Esophagus squamous epithelium (tissue), 5 donors: ENCODE measurements around the gene PIK3C2G. TPM values are rescaled to one million over a fixed set of nuclear protein-coding genes. Genes with fewer than 3 reads are reported as not detected.

Source experiments
- DNase-seq: peaks from one replicate; lab custom pipeline; 2025; lab: John Stamatoyannopoulos, UW
- H3K27ac ChIP-seq, 4 donors: fragments of 200-600 bp; sonication (generic); one replicate each; pipeline ENCODE4 v1.5.1; 2016 to 2019; ENCODE audit warnings: mild to moderate bottlenecking in 1 of 4
- H3K27me3 ChIP-seq, 4 donors: fragments of 200-600 bp; sonication (generic); 1 replicate in 3 of 4; 2 replicates in 1 of 4; pipeline versions ENCODE4 v1.5.1 to v1.6.0; 2017 to 2021; ENCODE audit warnings: antibody characterized with exemption in 1 of 4
- H3K36me3 ChIP-seq, 3 donors: fragments of 200-600 bp; sonication (generic); one replicate each; pipeline ENCODE4 v1.5.1; 2016 to 2019
- H3K4me1 ChIP-seq, 3 donors: fragments of 200-600 bp; sonication (generic); one replicate each; pipeline ENCODE4 v1.5.1; 2017 to 2019
- H3K4me3 ChIP-seq, 4 donors: fragments of 200-600 bp; sonication (generic); 1 replicate in 3 of 4; 2 replicates in 1 of 4; pipeline ENCODE4 v1.5.1; 2016 to 2019; ENCODE audit warnings: mild to moderate bottlenecking in 2 of 4, moderate library complexity in 1 of 4
- H3K9me3 ChIP-seq, 3 donors: fragments of 200-600 bp; sonication (generic); one replicate each; pipeline ENCODE4 v1.5.1; 2016 to 2019
- POLR2A ChIP-seq, 4 donors: fragments of 450-650 bp; IDR thresholded peaks; one replicate each; pipeline ENCODE4 v1.6.1; 2017; ENCODE audit warnings: antibody characterized with exemption in 4 of 4, mild to moderate bottlenecking in 4 of 4, moderate library complexity in 3 of 4
- WGBS, 2 donors: methylation state at CpG; one replicate each; pipeline ENCODE4 v1.1.5; 2018; 5-methylcytosine and 5-hydroxymethylcytosine counted together
- intact Hi-C: fragments of 100-400 bp; cut with DNase I; formaldehyde crosslinking; loops from one replicate; pipeline ENCODE4 v1.15.0; 2022
- total RNA-seq, 4 donors: library from RNA; depleted of rRNA; stranded (reverse); fragments of >200 nt; gene quantifications; one replicate each; pipeline ENCODE4 v1.1.0, GENCODE V29; 2016
- TF ChIP-seq, protein P1 (sequence below), 6 experiments: fragments of 450-650 bp in 4 of 6; fragments of 200-600 bp in 2 of 6; sonication (generic) in 2 of 6; IDR thresholded peaks; one replicate each; pipeline ENCODE4 v1.5.1; 2016 to 2019; ENCODE audit warnings: antibody characterized with exemption in 6 of 6, mild to moderate bottlenecking in 4 of 6, moderate library complexity in 4 of 6
- donor health status: DM: yes; HTN: yes; CAD: no.

PIK3C2G gene
- total RNA-seq, 4 donors from 2014 or later, result 3.5 to 12.6 (median 7.2) TPM

DNA sequence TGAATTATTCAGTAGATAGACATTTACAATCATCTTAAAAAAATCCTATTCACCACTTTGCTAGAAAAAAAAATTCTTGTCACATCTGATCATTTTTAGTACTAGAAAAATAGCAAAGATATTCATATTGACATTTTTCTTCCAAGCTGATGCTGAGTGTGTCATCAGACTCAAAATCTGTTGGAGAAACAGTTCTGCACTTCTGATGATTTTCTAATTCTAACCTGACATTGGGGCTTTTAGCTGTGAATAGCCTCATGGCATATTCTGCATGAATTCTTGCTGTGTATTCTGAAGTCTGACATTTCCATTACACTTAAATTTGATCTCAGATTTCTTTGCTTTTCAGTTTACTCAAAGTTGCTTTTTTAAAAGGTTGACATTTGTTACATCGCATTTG is 150.1 kb downstream of the PIK3C2G start:
- Histone ChIP-seq H3K36me3 (no peaks in the 10 kb centered on the region), H3K4me1 (peaks cover 0 to 4% (median 0%) of the 10 kb centered on the region in 3 donors), H3K4me3 (no peak overlapping the region), H3K27ac (no peak overlapping the region), H3K27me3 (no peaks in the 10 kb centered on the region), H3K9me3 (peaks cover 0 to 5% (median 0%) of the 10 kb centered on the region in 3 donors)
- DNase-seq, result no peak
- TF ChIP-seq, protein P1, sequence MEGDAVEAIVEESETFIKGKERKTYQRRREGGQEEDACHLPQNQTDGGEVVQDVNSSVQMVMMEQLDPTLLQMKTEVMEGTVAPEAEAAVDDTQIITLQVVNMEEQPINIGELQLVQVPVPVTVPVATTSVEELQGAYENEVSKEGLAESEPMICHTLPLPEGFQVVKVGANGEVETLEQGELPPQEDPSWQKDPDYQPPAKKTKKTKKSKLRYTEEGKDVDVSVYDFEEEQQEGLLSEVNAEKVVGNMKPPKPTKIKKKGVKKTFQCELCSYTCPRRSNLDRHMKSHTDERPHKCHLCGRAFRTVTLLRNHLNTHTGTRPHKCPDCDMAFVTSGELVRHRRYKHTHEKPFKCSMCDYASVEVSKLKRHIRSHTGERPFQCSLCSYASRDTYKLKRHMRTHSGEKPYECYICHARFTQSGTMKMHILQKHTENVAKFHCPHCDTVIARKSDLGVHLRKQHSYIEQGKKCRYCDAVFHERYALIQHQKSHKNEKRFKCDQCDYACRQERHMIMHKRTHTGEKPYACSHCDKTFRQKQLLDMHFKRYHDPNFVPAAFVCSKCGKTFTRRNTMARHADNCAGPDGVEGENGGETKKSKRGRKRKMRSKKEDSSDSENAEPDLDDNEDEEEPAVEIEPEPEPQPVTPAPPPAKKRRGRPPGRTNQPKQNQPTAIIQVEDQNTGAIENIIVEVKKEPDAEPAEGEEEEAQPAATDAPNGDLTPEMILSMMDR (IDR thresholded peaks at IDR 0.05), result no peak
- no peak for TF ChIP-seq POLR2A (IDR thresholded peaks at IDR 0.05)
- WGBS, 2 donors, result 36 to 61% methylated on average over 1 of the region's 1 CpG
- intact Hi-C loops, result no loop called here

GRCh38 chr12:18414671-18415070 is 153.4 kb downstream of the PIK3C2G start:
- no peak overlapping the region for H3K4me3 ChIP-seq
- DNase-seq, result no peak
- H3K4me1 ChIP-seq, result no peaks in the 10 kb centered on the region
- no peaks in the 10 kb centered on the region for H3K9me3 ChIP-seq
- intact Hi-C loops, result no loop called here
- H3K36me3 ChIP-seq, result no peaks in the 10 kb centered on the region
- TF ChIP-seq, protein P1 (IDR thresholded peaks at IDR 0.05), result no peak
- no peak for TF ChIP-seq POLR2A (IDR thresholded peaks at IDR 0.05)
- 41 to 62% methylated on average over 2 of the region's 2 CpGs for WGBS, 2 donors
- H3K27me3 ChIP-seq, result no peaks in the 10 kb centered on the region
- H3K27ac ChIP-seq, result no peak overlapping the region

DNA sequence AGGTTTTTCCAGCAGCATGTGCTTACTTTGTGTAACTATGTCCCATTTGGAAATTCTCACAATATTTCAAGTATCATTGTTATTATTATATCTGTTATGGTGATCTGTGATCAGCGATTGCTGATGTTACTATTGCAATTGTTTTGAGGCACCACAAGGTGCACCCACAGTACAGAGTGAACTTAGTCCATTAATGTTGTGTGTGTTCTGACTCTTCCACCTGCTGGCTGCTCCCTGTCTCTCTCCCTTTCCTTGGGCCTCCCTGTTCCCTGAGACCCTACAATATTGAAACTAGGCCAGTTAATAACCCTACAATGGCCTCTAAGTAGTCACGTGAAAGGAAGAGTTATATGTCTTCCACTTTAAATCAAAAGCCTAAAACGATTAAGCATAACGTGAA is 153.9 kb downstream of the PIK3C2G start:
- DNase-seq, result no peak
- no peak for TF ChIP-seq POLR2A (IDR thresholded peaks at IDR 0.05)
- TF ChIP-seq, protein P1 (IDR thresholded peaks at IDR 0.05), result no peak
- Histone ChIP-seq H3K36me3 (no peaks in the 10 kb centered on the region), H3K4me1 (no peaks in the 10 kb centered on the region), H3K27me3 (no peaks in the 10 kb centered on the region), H3K9me3 (no peaks in the 10 kb centered on the region), H3K27ac (no peak overlapping the region), H3K4me3 (no peak overlapping the region)
- intact Hi-C loops, result no loop called here
- 82 to 85% methylated on average over 4 of the region's 4 CpGs for WGBS, 2 donors

- intact Hi-C loops, result no loop called here
- DNase-seq, result no peak
- 73 to 82% methylated on average over 2 of the region's 2 CpGs for WGBS, 2 donors
- TF ChIP-seq, protein P1 (IDR thresholded peaks at IDR 0.05), result no peak
- TF ChIP-seq POLR2A (IDR thresholded peaks at IDR 0.05), result no peak
- no peak overlapping the region for H3K4me3 ChIP-seq
- H3K27ac ChIP-seq, result no peak overlapping the region
- no peaks in the 10 kb centered on the region for H3K36me3 ChIP-seq
- H3K9me3 ChIP-seq, result no peaks in the 10 kb centered on the region
- no peaks in the 10 kb centered on the region for H3K27me3 ChIP-seq
- H3K4me1 ChIP-seq, result no peaks in the 10 kb centered on the region
Measured at GRCh38 chr12:18416412-18416811, 155.1 kb downstream of the PIK3C2G start.

- DNase-seq, result no peak
- Histone ChIP-seq H3K36me3 (peaks cover 0 to under 1% (median 0%) of the 10 kb centered on the region in 3 donors), H3K4me3 (no peak overlapping the region), H3K4me1 (no peaks in the 10 kb centered on the region), H3K27me3 (no peaks in the 10 kb centered on the region), H3K9me3 (no peaks in the 10 kb centered on the region), H3K27ac (no peak overlapping the region)
- TF ChIP-seq POLR2A (IDR thresholded peaks at IDR 0.05), result no peak
- TF ChIP-seq, protein P1 (IDR thresholded peaks at IDR 0.05), result no peak
- WGBS, 2 donors, result 83% methylated on average over 4 of the region's 4 CpGs
- intact Hi-C loops, result no loop called here
Measured at GRCh38 chr12:18419311-18419710, 158.0 kb downstream of the PIK3C2G start.
